Jurkat, Clone E6-1 (cell line): ENCODE data around the gene B4GALNT1.

Source experiments
- DNase-seq: peaks from one replicate; pipeline ENCODE4 v3.0.0-alpha.2; 2011; ENCODE audit warnings: low read depth, low spot score
- H3K4me3 ChIP-seq: 2 replicates; pipeline ENCODE4 v1.5.1; 2011; ENCODE audit warnings: mild to moderate bottlenecking, low read length, control low read depth, moderate library complexity

B4GALNT1 gene

GRCh38 chr12:57576613-57577160, 56.3 kb downstream of the B4GALNT1 start:
- no peak for DNase-seq
- no peak overlapping the region for H3K4me3 ChIP-seq
